GM12874 (cell line): ENCODE results near the gene UHMK1.

Source experiments
- TF ChIP-seq, protein P1 (sequence below): IDR thresholded peaks from 2 replicates; pipeline ENCODE4 v1.5.1; 2011; ENCODE audit warnings: low read depth, mild to moderate bottlenecking, control low read depth, low read length, moderate library complexity; ENCODE audit not compliant: insufficient read depth

Gene UHMK1, protein sequence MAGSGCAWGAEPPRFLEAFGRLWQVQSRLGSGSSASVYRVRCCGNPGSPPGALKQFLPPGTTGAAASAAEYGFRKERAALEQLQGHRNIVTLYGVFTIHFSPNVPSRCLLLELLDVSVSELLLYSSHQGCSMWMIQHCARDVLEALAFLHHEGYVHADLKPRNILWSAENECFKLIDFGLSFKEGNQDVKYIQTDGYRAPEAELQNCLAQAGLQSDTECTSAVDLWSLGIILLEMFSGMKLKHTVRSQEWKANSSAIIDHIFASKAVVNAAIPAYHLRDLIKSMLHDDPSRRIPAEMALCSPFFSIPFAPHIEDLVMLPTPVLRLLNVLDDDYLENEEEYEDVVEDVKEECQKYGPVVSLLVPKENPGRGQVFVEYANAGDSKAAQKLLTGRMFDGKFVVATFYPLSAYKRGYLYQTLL

GRCh38 chr1:162497723-162498495 is at the start of gene UHMK1:
UHMK1 (plus strand) TSS chr1:162497818; CDS start chr1:162498001, 183 bp downstream.
- TF ChIP-seq, protein P1, sequence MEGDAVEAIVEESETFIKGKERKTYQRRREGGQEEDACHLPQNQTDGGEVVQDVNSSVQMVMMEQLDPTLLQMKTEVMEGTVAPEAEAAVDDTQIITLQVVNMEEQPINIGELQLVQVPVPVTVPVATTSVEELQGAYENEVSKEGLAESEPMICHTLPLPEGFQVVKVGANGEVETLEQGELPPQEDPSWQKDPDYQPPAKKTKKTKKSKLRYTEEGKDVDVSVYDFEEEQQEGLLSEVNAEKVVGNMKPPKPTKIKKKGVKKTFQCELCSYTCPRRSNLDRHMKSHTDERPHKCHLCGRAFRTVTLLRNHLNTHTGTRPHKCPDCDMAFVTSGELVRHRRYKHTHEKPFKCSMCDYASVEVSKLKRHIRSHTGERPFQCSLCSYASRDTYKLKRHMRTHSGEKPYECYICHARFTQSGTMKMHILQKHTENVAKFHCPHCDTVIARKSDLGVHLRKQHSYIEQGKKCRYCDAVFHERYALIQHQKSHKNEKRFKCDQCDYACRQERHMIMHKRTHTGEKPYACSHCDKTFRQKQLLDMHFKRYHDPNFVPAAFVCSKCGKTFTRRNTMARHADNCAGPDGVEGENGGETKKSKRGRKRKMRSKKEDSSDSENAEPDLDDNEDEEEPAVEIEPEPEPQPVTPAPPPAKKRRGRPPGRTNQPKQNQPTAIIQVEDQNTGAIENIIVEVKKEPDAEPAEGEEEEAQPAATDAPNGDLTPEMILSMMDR = no peak

DNA sequence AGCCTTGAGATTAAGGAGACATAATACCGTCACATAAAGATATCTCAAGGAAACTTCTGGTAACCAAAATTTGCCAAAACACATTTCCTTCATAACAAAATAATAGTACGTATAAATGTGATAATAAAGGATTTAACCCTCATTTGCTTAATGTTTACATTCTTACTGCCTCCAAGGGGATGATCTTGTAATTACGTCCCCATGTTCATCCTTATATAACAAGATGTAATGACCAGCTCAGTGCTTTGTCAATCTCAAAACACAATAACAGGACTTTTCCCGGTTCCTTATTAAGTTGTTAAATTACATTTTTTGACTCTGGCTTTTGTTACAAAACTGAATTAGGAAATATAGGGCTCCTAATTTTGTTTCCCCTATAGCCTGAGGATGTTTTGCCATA is 41.3 kb upstream of the UHMK1 start:
- TF ChIP-seq, protein P1 = no peak

DNA sequence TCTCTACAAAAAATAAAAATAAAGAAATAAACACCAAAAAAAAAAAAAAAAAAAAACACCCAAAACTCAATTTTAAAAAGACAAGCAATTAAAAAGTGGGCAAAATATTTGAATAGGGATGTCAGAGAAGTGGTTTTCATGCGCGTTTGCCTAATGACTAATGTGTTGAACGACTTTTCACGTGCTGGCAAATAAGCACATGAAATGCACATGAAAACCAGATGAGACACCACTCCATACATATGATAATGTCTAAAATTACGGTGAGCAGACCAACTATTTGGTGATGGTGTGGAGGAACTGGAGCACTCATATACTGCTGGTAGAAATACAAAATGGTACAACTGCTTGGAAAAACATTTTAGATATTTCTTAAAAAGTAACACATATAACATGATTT is 39.4 kb upstream of the UHMK1 start:
- TF ChIP-seq, protein P1 = no peak

DNA sequence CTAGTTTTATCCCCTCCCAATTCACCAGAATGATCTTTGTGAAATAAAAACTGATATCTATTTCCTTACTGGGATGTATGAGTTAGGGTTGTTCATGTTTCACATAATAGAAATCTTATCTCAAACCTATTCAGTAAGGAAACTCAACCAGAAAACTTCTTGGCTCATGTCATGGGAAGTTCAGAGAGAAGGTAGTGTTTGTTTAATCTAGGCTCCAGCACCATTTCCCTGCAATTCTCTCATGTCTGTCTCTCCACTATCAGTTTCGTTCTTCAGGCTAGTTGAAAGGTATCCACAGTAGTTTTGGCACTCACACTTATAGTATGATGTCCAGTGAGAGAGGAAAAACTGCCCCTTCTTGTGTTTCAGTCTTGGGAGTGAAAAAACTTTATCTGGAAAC is 34.6 kb upstream of the UHMK1 start:
- TF ChIP-seq, protein P1 = no peak

DNA sequence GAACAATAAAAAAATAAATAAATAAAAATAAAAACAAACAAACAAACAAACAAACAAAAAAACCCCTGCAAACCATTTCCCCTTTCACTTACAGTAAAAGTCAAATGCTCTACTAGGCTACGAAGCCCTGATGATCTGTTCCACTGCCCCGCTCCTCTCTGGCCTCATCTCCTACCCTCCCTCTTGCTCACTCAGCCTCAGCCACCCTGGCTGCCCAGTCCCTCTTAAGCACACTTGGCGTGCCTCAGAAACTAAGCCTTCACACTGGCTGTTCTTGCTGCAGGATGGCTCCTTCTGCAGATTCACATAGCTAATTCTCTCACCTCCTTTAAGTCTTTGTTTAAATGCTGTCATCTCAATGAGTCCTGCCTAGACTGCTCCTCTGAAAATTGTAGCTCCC is 30.8 kb upstream of the UHMK1 start:
- TF ChIP-seq, protein P1 = no peak

DNA sequence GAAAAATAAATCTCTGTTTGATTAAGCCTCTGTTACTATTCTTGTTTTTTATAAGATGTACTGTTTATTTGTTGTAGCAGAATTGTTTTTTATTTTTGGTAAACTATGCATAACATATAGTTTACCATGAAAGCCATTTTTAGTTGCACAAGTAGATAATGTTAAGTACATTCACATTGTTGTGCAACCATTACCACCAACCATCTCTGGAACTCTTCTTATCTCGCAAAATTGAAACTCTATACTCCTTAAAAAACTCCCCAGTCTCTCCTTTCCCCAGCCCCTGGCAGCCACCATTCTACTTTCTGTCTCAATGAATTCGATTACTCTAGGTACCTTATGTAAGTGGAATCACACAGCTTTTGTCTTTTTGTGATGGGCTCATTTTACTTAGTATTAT is 27.4 kb upstream of the UHMK1 start:
- TF ChIP-seq, protein P1 = no peak

GRCh38 chr1:162471290-162471853 is 26.2 kb upstream of the UHMK1 start:
- TF ChIP-seq, protein P1 = no peak
